HuH-7.5 (cell line): Measurements from ENCODE around the gene GUCY2C.
"Not testable (repeated sequence)": the region's sequence is repeated elsewhere in the genome, so short reads cannot be mapped to it uniquely, and the experiment has no call there.

Source experiments
- DNase-seq: peaks from one replicate; pipeline ENCODE4 v3.0.0; 2011; ENCODE audit warnings: low spot score

The GUCY2C gene

GRCh38 chr12:14696265-14696741, at the start of gene GUCY2C:
Gene GUCY2C (minus strand): TSS chr12:14696599. CDS start chr12:14696448, 151 bp downstream.
- peak; percentile 8 for DNase-seq

GRCh38 chr12:14743061-14743460, 46.7 kb upstream of the GUCY2C start:
- no peak for DNase-seq

DNA sequence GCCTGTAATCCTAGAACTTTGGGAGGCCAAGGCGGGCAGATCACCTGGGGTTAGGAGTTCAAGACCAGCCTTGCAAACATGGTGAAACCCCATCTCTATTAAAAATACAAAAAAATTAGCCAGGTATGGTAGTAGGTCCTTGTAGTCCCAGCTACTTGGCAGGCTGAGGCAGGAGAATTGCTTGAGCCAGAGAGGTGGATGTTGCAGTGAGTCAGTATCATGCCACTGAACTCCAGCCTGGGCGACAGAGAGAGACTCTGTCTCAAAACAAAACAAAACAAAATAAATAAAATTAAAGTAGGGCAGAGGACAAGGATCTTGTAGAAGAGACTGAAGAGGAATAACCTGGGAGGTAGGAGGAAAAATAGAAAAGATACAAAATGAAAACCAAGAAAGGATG, 45.5 kb upstream of the GUCY2C start:
- no peak for DNase-seq

DNA sequence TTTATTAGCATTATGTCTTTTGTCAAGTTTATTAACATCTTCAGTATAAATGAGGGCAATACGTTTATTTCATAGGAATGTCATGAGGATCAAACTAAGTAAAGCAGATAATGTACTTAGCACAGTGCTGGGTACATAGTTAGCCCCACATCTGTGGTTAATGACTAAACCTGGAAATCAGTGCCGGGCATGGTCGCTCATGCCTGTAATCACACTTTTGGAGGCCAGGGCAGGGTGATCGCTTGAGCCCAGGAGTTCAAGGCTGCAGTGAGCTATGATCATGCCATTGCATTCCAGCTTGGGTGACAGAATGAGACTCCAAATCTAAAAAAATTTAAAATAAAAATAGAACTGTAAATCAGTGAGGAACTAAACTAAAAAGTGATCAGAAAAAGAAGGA, 44.8 kb upstream of the GUCY2C start:
- no peak for DNase-seq

DNA sequence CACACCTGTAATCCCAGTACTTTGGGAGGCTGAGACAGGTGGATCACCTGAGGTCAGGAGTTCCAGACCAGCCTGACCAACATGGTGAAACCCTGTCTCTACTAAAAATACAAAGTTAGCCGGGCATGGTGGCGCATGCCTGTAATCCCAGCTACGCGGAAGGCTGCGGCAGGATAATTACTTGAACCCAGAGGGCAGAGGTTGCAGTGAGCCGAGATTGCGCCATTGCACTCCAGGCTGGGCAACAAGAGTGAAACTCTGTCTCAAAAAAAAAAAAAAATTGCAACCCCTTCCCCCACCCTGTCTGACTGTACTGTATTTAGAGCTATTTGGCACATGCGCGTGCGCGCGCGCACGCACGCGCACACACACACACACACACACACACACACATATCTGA, 40.0 kb upstream of the GUCY2C start:
- DNase-seq, result not testable (repeated sequence)

GRCh38 chr12:14731821-14732220, 35.4 kb upstream of the GUCY2C start:
- DNase-seq, result no peak

DNA sequence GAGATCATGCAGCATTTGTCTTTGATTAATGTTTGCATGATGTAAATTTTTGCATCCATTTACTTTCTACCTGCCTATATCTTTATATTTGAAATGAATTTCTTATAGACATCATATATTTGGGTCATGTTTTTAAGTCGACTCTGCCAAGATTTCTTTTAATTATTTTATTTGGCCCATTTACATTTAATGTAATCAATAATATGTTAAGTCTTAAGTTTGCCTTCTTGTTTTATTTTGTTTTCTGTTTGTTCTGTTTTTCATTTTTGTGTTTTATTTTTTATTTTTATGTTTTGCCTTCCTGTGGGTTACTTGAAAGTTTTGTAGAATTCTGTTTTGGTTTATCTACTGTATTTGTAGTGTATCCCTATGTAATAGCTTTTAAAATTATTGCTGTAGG, 33.2 kb upstream of the GUCY2C start:
- no peak for DNase-seq

- peak; percentile 29 for DNase-seq
These were observed 27.4 kb upstream of the GUCY2C start for GRCh38 chr12:14723763-14724162.

DNA sequence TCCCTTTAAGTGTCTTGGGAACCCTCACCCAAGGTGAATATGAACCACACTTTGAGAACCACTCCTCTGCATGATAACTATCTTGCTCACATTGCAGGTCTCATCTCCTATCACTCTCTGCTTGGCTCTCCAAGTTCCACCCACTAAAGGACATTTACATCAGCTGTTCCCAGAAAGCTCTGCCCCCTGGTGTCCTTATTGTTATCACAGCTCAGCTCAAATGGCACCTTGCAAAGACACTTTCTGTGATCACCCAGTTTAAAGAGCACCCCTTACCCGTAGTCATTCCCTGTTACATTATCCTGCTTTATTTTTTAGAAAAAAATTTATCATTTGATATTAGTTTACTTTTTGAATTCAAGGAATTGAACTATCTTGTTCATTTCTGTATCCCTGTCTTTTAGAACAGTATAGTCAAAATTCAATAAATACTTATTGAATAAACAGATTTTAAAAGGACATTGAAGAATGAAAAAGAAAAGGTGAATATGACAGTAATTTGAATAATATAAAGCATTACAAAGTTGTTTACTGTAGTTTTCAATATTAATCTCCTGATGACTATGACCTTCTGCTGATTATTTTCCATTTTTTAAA, 20.5 kb upstream of the GUCY2C start:
- peak; percentile 41 for DNase-seq

- DNase-seq, result no peak
These were observed 18.0 kb upstream of the GUCY2C start for GRCh38 chr12:14714437-14714836.

GRCh38 chr12:14710632-14711320, 14.4 kb upstream of the GUCY2C start:
- no peak for DNase-seq

GRCh38 chr12:14701809-14702568, 5.6 kb upstream of the GUCY2C start:
- DNase-seq, result no peak

GRCh38 chr12:14700935-14701334, 4.5 kb upstream of the GUCY2C start:
- no peak for DNase-seq

- DNase-seq, result no peak
These were observed 3.5 kb upstream of the GUCY2C start for GRCh38 chr12:14699923-14700322.

GRCh38 chr12:14698555-14698954, 2.2 kb upstream of the GUCY2C start:
- DNase-seq, result no peak

DNA sequence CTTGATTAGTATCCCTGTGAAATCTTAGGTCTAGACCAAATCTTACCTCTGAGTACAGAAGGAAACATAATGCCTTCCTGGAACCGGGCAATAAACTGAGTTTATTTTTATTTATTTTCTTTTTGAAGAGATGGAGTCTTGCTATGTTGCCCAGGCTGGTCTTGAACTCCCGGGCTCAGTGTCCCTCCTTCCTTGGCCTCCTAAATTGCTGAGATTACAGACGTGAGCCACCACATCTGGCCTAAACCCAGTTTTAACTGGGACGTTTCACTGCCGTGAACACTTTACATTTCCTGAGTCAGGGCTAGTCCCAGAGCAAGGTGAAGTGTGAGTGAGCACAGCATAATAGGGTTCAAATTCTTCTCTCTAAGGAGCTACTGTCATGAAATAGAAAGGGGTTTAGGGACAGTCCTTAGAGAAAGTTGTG, 671 bp downstream of the GUCY2C start:
- DNase-seq, result no peak

DNA sequence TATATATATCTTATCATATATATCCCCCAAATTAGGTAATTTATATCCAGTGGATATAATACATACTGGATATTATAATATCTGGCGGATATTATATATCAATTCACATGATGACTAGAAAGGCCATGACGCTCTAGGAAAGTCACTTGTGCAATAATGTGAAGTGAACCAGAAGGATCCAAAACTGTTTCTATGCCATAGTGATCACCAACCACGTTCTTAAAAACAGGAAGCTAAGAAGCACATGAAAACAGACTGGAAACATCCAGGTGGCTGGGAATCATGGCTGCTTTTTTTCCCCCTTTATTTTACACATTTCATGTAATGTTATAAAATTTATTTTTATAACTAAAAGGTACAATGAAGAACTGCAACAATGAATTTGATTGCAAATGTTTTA, 1.4 kb downstream of the GUCY2C start:
- DNase-seq, result no peak

- DNase-seq, result no peak
These were observed 2.2 kb downstream of the GUCY2C start for GRCh38 chr12:14694145-14694714.

GRCh38 chr12:14693116-14693515, 3.3 kb downstream of the GUCY2C start:
- no peak for DNase-seq

DNA sequence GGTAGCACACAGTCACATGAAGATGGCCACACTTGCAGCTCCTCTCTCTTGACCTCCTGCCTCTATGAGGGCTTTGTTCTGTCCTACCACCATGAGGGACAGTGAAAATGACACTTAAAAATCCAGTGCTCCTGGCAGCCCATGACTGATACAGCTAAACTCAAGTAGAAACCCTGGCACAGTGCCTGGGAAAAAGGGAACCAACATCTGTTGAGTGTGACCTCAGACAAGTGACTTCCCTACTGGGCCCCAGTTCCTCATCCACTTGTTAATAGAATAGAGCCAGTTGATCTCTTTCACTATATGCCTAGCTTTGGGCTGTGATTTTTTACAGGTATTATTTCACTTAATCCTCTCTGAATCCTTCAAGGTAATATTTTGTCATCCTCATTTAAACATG, 4.8 kb downstream of the GUCY2C start:
- no peak for DNase-seq

DNA sequence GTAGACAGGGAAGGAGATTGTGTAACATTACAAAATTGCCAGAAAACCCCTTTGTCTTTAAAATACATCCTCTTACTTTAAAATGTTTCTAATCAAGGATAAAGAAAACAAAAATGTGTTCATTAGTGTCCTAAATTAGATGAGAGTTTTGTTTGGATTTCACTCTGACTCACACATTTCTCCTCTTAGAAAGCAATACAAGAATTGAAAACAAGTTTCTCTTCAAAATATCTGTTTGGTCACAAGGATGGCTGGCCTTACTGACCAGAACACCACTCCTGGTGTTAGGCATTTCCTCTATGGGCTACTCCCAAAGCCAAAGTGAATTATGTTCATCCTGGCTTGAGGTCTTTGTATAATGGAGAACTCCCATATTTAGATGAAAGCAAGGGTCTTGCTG, 6.4 kb downstream of the GUCY2C start:
- DNase-seq, result no peak

- DNase-seq, result no peak
These were observed 7.3 kb downstream of the GUCY2C start for GRCh38 chr12:14689144-14689543.

- DNase-seq, result not testable (repeated sequence)
These were observed 14.2 kb downstream of the GUCY2C start for GRCh38 chr12:14682231-14682630.
